NCI-H2196 (cell line): Measurements from ENCODE around the gene SMG6.
"Not testable (repeated sequence)": the region's sequence is repeated elsewhere in the genome, so short reads cannot be mapped to it uniquely, and the experiment has no call there.

Experiments
- DNase-seq: peaks from one replicate; lab custom pipeline; 2025; ENCODE audit not compliant: unreplicated experiment; lab: John Stamatoyannopoulos, UW

SMG6 gene

DNA sequence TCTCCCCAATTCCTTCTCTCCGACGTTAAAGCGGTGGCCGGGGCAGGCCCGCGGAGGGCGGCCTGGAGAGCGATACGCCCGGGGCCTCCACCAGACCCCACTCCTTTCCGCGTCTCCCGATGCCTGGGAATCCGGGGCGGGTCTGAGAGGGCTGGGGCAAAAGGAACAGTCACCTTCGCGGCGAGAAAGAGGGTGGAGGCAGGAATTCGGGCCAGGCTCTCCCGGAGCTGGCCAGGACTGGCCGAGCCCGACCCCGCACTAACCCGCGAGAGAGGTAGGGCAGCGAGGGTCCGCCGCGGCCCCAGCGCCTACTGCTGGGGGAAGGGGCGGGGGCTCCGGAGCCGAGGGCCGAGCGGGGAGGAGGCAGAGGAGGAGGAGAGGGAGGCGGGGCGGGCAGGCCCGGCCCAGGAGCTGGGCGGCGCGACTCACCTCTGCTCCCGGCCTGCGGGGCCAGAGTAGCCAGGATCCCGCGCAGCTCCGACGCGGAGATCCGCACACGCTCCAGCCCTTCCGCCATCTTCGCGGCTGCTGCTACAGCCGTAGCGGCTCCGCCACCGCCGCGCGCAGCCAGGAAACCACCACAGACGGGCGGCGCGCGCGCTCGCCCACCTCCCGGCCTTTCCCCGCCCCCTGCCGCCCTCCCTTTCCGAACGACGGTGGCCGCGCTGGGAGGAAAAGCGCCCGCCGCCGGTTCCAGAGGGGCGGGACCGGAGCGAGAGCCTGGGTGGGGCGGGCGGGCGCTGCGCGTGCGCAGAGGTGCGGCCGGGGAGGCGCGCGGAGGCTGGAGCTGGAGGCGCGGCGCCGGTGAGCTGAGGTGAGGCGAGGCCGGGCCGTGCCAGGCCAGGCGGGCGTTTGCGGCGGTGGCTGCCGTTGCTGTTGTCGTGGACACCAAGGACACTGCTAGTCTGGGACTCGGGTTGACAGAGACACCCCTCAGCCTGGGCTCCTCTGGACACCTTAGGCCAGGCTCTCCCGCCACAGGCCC, at the start of gene SMG6, which contains the start of gene SRR:
SMG6 (minus strand) TSS at position 582 of the 985 bp plus-strand sequence; CDS start at position 517, 65 bp downstream.
SRR (plus strand) TSS at position 747 of the 985 bp plus-strand sequence. CDS start 11,611 bp downstream, outside the sequence.
- peak; percentile 76 for DNase-seq

DNA sequence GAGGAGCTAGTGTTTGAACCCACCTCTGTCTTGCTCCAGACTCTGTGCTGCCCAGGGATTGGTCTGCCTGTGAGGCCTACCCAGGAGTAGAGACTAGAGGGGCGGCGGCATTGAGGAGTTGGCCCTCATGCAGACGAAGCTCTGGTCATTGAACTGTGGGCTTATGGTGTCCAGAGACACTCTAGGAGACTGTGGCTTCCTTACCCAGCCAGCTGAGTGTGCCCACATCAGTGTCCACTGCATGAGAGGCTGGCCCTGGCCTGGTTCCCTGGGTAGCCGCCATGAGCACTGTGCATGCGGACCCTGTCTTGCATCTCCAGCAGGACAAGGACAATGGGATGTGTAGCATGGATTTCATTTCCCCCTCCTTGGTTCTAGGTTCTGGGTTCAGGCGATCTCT, 47.7 kb upstream of the SMG6 start:
- DNase-seq, result no peak

GRCh38 chr17:2347805-2348685, 44.5 kb upstream of the SMG6 start:
- peak; percentile 68 for DNase-seq

GRCh38 chr17:2346475-2346874, 42.9 kb upstream of the SMG6 start:
- DNase-seq, result no peak

GRCh38 chr17:2344528-2344927, 40.9 kb upstream of the SMG6 start:
- DNase-seq, result no peak

- DNase-seq, result peak; percentile 1
Measured at GRCh38 chr17:2343421-2343820, 39.8 kb upstream of the SMG6 start.

GRCh38 chr17:2338315-2338657, 34.7 kb upstream of the SMG6 start:
- no peak for DNase-seq

DNA sequence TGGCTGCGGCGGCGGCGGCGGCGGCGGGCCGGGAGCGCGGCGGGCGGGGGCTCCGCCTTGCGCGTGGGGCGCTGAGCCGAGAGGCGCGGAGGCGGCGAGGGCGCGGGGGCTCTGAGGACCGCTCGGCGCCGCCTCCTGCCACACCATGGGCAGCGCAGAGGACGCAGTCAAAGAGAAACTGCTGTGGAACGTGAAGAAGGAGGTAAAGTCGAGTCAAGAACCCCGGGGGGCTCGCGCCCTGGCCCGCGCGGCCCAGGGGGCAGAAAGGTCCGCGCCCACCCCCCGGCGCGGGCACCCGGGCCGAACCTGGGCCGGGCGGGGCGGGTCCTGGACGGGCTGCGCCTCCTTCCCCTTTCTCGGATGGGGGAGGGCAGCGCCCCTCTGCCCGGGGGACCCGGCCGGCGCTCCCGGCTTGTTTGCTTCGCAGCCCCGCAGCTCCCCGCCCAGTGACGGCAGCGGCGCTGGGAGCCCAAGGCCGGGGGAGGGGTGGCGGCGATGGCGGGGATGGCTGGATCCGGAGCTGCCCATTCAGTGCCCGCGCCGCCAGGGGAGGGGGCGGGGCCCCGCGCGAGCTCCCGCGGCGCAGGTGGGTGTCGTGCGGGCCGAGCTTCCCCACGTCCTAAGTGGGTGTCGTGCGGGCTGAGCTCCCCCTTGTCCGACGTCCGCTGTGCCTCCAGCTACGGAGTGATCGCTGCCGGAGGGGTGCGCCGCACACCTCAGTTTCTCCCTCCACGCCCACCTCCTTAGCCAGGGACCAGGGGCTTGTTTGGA, 34.1 kb upstream of the SMG6 start:
- peak; percentile 24 for DNase-seq

GRCh38 chr17:2336852-2337543, 33.4 kb upstream of the SMG6 start, which contains the start of gene SGSM2:
TSS of gene SGSM2 (plus strand) at chr17:2337501. CDS start at chr17:2337689, 188 bp downstream.
- DNase-seq, result peak; percentile 21

GRCh38 chr17:2336215-2336851, 32.7 kb upstream of the SMG6 start, which contains the start of gene TSR1:
TSS of gene TSR1 (minus strand) at chr17:2336457. CDS start at chr17:2336427, 30 bp downstream.
- DNase-seq, result peak; percentile 77

- no peak for DNase-seq
Measured at GRCh38 chr17:2335726-2336214, 32.2 kb upstream of the SMG6 start.

- no peak for DNase-seq
Measured at GRCh38 chr17:2331303-2331702, 27.7 kb upstream of the SMG6 start.

DNA sequence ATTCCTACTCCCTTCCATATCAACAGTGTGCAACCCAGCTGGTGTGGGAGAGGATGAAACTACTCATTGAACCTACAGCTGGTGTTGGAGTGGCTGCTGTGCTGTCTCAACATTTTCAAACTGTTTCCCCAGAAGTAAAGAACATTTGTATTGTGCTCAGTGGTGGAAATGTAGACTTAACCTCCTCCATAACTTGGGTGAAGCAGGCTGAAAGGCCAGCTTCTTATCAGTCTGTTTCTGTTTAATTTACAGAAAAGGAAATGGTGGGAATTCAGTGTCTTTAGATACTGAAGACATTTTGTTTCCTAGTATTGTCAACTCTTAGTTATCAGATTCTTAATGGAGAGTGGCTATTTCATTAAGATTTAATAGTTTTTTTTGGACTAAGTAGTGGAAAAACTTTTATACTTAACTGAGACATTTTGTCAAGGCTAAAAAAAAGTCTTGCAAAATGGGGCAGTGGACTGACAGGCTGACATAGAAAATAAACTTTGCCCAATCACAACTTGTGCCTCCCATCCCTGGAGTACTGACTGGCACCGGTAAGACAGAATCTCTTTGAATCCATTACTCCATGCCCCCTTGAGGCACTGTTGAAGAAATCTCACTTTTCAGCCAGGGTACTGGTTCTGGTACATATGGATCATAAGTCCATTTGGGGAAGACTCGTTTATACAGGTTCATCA, 20.2 kb upstream of the SMG6 start:
- DNase-seq, result no peak

DNA sequence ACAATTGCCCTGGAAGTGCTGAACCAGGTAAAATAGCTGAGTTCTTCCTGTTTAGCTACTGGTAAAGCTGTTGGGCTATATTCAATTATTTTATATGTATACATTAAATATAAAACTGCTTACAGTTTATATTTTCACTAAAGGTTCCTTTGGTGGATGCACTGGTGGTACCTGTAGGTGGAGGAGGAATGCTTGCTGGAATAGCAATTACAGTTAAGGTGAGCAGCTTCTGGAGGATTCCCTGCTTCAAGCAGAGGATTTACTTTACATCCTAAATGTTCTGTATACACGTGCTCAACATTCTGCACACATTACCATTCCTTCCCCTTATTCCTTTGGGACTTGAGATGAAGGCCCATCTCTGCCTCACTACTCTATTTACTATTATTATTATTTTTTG, 17.8 kb upstream of the SMG6 start:
- DNase-seq, result no peak

GRCh38 chr17:2319051-2319450, 15.5 kb upstream of the SMG6 start:
- no peak for DNase-seq

- DNase-seq, result no peak
Measured at GRCh38 chr17:2317796-2318195, 14.2 kb upstream of the SMG6 start.

GRCh38 chr17:2316916-2317205, 13.3 kb upstream of the SMG6 start:
- DNase-seq, result not testable (repeated sequence)

DNA sequence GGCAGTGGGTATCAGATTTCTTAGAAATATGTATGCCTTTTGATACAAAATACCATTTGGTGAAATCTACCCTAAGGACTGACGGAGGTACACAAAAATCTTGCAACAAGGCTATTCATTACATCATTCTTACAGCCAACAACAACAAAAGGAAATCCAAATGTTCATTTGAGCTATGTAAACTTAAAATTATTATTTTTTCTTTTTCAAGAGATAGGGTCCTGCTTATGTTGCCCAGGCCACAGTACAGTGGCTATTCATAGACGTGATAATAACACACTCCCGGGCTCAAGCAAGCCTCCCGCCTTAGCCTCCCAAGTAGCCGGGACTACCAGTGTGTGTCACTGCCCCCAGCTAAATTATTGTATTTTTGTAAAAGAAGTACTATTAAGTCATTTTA, 9.2 kb upstream of the SMG6 start:
- DNase-seq, result no peak
